ENCODE results near the gene ADGRA1. TPM values are rescaled to one million over a fixed set of nuclear protein-coding genes. Genes with fewer than 3 reads are reported as not detected.
A peak's percentile ranks its signal among the peaks of the same experiment; 100 is the strongest.

The ADGRA1 gene
- total and polyA plus RNA-seq, 5 donors = 0.02 to 0.14 TPM; not detected in 3

DNA sequence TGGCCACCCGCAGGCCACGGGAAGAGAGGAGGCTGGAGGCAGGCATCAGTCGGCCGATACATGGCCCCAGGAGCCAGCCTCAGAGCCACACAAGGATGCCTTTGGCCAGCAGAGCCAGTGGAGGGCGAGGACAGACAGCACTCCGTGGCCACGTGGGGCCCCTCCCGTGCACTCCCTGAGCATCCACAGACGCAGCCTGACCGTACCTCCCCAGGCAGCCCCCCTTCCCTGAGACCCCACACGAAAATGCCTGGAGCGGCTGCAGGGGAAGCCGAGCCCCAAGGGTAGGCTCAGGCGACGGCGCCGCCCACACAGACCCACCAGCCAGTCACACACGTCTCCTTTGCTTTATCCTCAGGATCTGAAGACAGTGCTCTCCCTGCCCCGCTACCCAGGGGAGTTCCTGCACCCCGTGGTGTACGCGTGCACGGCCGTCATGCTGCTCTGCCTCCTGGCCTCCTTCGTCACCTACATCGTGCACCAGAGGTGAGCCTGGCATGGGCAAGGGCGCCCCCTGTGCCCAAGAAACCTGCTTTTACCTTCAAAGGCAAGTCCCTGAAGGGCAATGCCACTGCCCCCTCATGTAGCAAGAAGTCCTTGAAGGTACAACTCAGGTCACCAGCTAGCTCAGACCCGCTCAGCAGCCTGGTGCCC, 9.0 kb downstream of the ADGRA1 start:
- Histone ChIP-seq H3K9me3 (ENCODE audit: control insufficient read depth, low read length) (no peaks in the 10 kb centered on the region), H3K4me3 (ENCODE audit: low read length) (no peak overlapping the region), H3K27ac (ENCODE audit: low read length) (no peak overlapping the region), H3K27me3 (ENCODE audit: control insufficient read depth, insufficient read depth) (no peaks in the 10 kb centered on the region), H3K4me1 (ENCODE audit: control insufficient read depth, insufficient read depth, low read length) (no peaks in the 10 kb centered on the region)
- intact Hi-C loops (cut with DNase I) = no loop called here
- DNase-seq = peak in 2 of 3 donors; percentile 25 to 63
- ATAC-seq = no peak
- 46% methylated on average over 28 of the region's 28 CpGs for WGBS

DNA sequence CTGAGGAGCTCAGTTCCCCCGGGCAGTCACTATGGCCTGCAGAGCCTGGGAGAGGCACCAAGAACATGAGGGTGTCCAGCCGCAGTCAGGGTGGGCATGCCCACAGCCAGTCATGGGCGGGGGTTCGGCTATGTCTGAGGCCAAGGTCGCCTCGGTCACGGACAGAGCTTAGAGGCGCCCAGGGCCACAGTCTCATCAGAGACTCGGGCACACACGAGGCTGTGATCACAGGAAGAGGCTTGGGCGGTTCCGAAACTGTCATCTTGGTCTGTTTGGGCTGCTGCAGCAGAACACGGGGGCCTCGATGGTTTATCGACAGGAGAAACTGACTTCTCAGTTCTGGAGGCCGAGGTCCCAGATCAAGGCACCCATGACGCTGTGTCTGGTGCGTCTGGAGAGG, 9.7 kb downstream of the ADGRA1 start:
- no peak for ATAC-seq
- intact Hi-C loops (cut with DNase I) = no loop called here
- H3K27me3 ChIP-seq (ENCODE audit: control insufficient read depth, insufficient read depth) = no peaks in the 10 kb centered on the region
- H3K9me3 ChIP-seq (ENCODE audit: control insufficient read depth, low read length) = no peaks in the 10 kb centered on the region
- no peak overlapping the region for H3K4me3 ChIP-seq (ENCODE audit: low read length)
- peak in 1 of 3 donors; percentile 32 for DNase-seq
- H3K27ac ChIP-seq (ENCODE audit: low read length) = no peak overlapping the region
- no peaks in the 10 kb centered on the region for H3K4me1 ChIP-seq (ENCODE audit: control insufficient read depth, insufficient read depth, low read length)
- whole genome bisulfite sequencing = 82% methylated on average over 18 of the region's 18 CpGs

DNA sequence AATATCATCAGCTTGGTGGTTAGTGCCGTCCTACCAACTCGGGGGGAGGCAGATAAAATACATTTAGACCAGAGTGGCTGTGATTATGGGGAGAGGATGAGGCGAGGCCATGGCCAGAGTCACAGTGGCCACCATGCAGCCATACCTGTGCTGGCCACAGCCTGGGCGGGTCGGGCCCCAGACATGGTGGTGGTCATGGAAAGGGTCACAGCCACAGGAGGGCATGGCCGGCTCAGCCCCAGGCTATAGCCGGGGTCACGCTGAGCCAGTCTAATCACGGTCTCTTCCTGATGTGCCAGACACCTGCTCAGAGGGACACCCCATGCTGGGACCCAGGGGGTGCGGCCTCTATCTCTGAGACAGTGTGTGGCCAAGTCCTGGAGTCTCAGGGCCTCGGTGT, 10.2 kb downstream of the ADGRA1 start:
- no peaks in the 10 kb centered on the region for H3K27me3 ChIP-seq (ENCODE audit: control insufficient read depth, insufficient read depth)
- ATAC-seq (no peak), DNase-seq (peak in 1 of 3 donors; percentile 26)
- intact Hi-C loops (cut with DNase I) = no loop called here
- H3K4me3 ChIP-seq (ENCODE audit: low read length) = no peak overlapping the region
- H3K27ac ChIP-seq (ENCODE audit: low read length) = no peak overlapping the region
- no peaks in the 10 kb centered on the region for H3K4me1 ChIP-seq (ENCODE audit: control insufficient read depth, insufficient read depth, low read length)
- no peaks in the 10 kb centered on the region for H3K9me3 ChIP-seq (ENCODE audit: control insufficient read depth, low read length)
- WGBS = 78% methylated on average over 11 of the region's 11 CpGs

DNA sequence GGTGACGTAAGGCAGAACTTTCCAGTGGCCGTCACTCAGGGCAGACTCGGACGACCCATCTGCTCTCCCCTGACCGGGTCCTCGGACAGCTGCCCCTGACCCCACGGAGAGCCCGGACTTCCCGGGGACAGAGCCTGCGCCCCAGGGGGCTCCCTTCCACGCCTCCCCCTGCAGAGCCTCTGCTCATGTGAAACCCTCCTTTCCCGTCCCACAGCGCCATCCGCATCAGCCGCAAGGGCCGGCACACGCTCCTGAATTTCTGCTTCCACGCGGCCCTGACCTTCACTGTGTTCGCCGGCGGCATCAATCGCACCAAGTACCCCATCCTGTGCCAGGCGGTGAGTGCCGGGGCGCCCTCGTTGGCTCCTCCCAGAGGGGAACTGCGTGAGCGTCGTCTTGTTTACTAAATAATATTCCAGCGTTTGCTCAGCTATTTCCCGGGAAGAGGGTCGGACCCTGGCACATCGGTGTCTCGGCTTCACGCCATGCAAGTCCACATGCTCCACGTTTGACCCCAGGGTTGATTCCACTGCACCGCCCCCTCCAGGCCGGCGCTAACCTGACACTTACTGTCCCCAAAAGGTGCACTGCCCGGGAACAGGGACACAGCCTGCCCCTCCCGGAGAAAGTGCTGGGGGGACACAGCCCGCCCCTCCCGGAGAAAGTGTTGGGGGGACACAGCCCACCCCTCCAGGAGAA, 10.9 kb downstream of the ADGRA1 start:
- DNase-seq (peak in 1 of 3 donors; percentile 29), ATAC-seq (no peak)
- WGBS = 72% methylated on average over 44 of the region's 44 CpGs
- H3K27me3 ChIP-seq (ENCODE audit: control insufficient read depth, insufficient read depth) = no peaks in the 10 kb centered on the region
- no peak overlapping the region for H3K27ac ChIP-seq (ENCODE audit: low read length)
- no peaks in the 10 kb centered on the region for H3K9me3 ChIP-seq (ENCODE audit: control insufficient read depth, low read length)
- no peaks in the 10 kb centered on the region for H3K4me1 ChIP-seq (ENCODE audit: control insufficient read depth, insufficient read depth, low read length)
- intact Hi-C loops (cut with DNase I) = no loop called here
- H3K4me3 ChIP-seq (ENCODE audit: low read length) = no peak overlapping the region

DNA sequence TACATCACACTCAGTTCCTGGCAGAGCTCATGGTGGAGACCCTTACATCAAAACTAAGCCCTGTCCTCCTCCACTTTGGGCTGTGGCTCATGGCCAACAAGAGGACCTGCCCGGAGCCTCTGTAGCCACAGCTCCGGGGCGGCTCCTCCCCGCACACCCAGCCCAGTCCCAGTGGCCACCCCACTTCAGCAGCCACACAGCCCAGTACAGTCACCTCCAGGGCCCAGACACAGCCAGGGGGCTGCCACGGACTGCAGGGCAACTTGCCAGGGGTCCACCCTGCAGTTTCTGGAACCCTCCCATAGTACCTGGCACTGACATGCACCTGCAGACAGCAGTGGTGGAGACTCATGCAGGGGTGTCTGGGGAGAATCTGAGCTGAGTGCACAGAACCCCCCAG, 11.8 kb downstream of the ADGRA1 start:
- DNase-seq (peak in 1 of 3 donors; percentile 22), ATAC-seq (no peak)
- no peak overlapping the region for H3K27ac ChIP-seq (ENCODE audit: low read length)
- H3K9me3 ChIP-seq (ENCODE audit: control insufficient read depth, low read length) = no peaks in the 10 kb centered on the region
- H3K4me3 ChIP-seq (ENCODE audit: low read length) = no peak overlapping the region
- H3K4me1 ChIP-seq (ENCODE audit: control insufficient read depth, insufficient read depth, low read length) = no peaks in the 10 kb centered on the region
- intact Hi-C loops (cut with DNase I) = no loop called here
- 67% methylated on average over 5 of the region's 5 CpGs for WGBS
- H3K27me3 ChIP-seq (ENCODE audit: control insufficient read depth, insufficient read depth) = no peaks in the 10 kb centered on the region

DNA sequence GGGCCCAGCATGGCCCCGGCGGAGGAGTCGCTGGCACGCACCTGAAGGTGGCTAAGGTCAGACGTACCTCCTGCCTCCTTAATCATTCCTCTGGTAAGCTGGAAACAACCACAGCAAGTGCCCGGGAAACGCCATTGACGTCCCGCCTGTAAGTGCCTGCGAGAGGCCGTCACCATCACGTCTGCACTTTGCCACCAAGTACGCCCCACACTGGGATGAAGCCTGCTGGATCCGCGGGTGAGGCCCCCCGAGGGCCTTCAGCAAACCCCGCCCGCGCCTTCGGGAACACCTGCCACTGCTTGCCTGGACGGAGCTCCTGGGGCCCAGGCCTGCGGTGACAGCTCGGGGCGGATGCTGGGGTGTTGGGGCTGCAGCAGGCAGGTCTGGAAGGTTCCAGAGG, 12.5 kb downstream of the ADGRA1 start:
- peak in 2 of 3 donors; percentile 42 for DNase-seq
- no peaks in the 10 kb centered on the region for H3K4me1 ChIP-seq (ENCODE audit: control insufficient read depth, insufficient read depth, low read length)
- no peaks in the 10 kb centered on the region for H3K9me3 ChIP-seq (ENCODE audit: control insufficient read depth, low read length)
- no peaks in the 10 kb centered on the region for H3K27me3 ChIP-seq (ENCODE audit: control insufficient read depth, insufficient read depth)
- no peak for ATAC-seq
- no peak overlapping the region for H3K4me3 ChIP-seq (ENCODE audit: low read length)
- intact Hi-C loops (cut with DNase I) = no loop called here
- WGBS = 78% methylated on average over 24 of the region's 24 CpGs
- no peak overlapping the region for H3K27ac ChIP-seq (ENCODE audit: low read length)

DNA sequence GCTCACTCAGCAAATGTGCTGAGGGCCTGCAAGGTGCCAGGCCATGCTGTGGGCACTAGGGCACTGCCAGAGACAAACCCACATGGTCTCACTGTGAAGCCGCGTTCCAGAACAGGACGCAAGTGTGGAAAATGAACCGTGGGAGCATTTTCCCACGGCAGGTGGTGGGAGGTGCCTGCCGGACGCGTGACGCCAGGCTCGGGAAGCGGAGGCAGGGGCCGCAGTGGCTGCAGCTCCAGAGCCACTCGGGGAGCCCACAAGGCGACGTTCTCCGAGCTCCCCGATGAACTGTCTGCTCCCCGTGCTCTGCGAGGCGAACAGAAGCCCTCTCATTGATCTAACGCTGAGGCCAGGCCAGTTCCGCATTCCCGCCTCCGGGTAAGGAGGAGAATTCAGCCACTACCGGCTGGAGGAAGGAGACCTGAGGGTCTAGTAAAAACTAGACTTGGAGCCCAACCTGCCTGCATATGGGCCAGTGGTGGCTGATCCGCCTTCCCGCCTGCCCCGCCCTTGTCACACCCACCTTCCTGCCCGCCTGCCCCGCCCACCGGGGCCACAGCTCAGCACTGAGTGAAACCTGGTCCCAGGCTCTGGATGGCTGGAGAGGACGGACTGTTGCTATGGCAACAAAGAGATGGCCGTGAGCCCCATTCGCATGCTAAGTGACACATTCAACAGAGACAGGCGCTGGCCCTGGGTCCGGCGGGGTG, 13.1 kb downstream of the ADGRA1 start:
- Histone ChIP-seq H3K27ac (ENCODE audit: low read length) (no peak overlapping the region), H3K27me3 (ENCODE audit: control insufficient read depth, insufficient read depth) (no peaks in the 10 kb centered on the region), H3K9me3 (ENCODE audit: control insufficient read depth, low read length) (no peaks in the 10 kb centered on the region), H3K4me3 (ENCODE audit: low read length) (no peak overlapping the region), H3K4me1 (ENCODE audit: control insufficient read depth, insufficient read depth, low read length) (no peaks in the 10 kb centered on the region)
- DNase-seq (peak in 2 of 3 donors; percentile 23 to 35), ATAC-seq (peak in 1 of 2 donors; percentile 49)
- intact Hi-C loops (cut with DNase I) = no loop called here
- 19% methylated on average over 37 of the region's 37 CpGs for WGBS

DNA sequence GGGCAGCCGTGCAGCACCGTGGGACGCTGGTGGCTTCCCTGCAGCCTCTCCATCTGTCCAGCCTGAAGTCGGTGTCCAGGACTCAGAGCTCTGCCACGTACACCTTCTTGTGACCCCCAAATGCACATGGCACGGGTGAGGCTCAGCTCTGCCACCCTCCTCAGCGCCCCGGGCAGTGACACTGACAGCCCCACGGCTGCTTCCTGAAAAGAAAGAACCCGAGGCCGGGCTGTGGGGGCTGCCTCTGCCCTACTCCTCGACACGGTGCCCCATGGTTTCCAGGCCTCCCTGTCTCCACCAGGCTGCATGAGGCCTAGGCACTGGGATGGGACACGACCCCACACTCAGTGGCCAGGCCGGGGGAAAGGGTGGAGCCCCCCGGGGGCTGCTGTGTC, 13.7 kb downstream of the ADGRA1 start:
- ATAC-seq (no peak), DNase-seq (peak in 2 of 3 donors; percentile 13 to 27)
- H3K4me1 ChIP-seq (ENCODE audit: control insufficient read depth, insufficient read depth, low read length) = no peaks in the 10 kb centered on the region
- no peaks in the 10 kb centered on the region for H3K9me3 ChIP-seq (ENCODE audit: control insufficient read depth, low read length)
- H3K27me3 ChIP-seq (ENCODE audit: control insufficient read depth, insufficient read depth) = no peaks in the 10 kb centered on the region
- no peak overlapping the region for H3K27ac ChIP-seq (ENCODE audit: low read length)
- WGBS = 28% methylated on average over 16 of the region's 16 CpGs
- no peak overlapping the region for H3K4me3 ChIP-seq (ENCODE audit: low read length)
- intact Hi-C loops (cut with DNase I) = no loop called here

DNA sequence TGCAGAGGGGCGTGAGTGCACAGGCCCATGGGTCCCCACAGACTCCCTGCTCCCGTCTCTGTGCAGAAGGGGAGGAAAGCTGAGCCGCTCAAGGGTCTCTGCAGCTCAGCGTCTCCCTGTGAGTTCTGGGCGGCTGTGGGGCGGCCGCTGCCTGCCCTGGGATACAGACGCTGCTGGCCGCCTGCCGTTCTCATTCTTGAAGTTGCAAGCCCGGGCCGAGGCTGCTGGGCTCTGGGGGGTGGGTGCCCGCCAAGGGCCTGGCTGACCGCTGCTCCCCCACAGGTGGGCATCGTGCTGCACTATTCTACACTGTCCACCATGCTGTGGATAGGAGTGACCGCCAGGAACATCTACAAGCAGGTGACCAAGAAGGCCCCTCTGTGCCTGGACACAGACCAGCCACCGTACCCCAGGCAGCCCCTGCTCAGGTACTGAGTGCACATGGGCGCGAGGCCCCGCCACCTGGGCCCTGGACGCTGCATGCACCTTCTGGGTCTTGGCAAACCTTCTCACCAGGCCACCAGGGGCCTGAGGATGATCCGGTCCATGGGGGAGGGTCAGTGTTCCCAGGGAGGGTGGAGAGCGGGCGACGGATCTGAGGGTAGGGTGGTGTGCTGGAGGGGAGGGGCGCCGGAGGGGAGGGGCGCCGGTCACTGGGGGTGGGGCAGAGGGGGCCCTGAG, 14.8 kb downstream of the ADGRA1 start:
- WGBS = 72% methylated on average over 29 of the region's 29 CpGs
- ATAC-seq (no peak), DNase-seq (peak in 2 of 3 donors; percentile 29 to 49)

DNA sequence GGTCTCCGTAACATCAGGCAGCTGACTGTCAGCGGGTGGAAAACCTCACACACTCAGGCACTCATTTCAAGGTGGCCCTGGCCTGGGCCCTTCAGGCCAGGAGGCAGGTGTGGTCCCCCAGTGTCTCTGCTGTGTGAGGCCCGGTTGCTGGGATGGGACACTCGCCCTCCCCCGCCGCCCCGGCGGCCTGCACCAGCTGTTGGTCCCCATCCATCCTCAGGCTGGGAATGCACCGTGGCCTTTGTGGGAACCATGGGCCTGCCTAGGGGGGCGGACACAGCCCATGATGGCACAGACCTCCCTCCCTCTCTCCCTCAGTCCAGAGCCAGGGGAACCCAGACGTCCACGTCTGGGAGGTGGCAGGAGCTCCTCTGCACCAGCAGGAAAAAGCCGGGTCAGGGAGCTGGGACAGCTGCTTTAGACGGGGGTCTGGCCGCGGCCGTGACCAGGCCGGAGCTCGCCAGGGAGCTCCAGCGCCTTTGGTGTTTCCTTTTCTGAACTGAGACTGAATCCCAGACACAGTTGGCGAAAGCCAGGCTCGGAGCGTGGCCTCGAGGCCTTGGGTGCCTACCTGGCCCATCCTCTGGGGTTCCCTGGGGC, 15.7 kb downstream of the ADGRA1 start:
- intact Hi-C loops (cut with DNase I) = no loop called here
- ATAC-seq (no peak), DNase-seq (peak in 1 of 3 donors; percentile 22)
- WGBS = 81% methylated on average over 24 of the region's 24 CpGs
- Histone ChIP-seq H3K27me3 (ENCODE audit: control insufficient read depth, insufficient read depth) (no peaks in the 10 kb centered on the region), H3K4me3 (ENCODE audit: low read length) (no peak overlapping the region), H3K9me3 (ENCODE audit: control insufficient read depth, low read length) (peaks cover 2% of the 10 kb centered on the region), H3K4me1 (ENCODE audit: control insufficient read depth, insufficient read depth, low read length) (no peaks in the 10 kb centered on the region), H3K27ac (ENCODE audit: low read length) (no peak overlapping the region)

More for the DNA sequence above, 14.8 kb downstream of the ADGRA1 start:
- H3K4me3 ChIP-seq (ENCODE audit: low read length) = no peak overlapping the region
- no peaks in the 10 kb centered on the region for H3K4me1 ChIP-seq (ENCODE audit: control insufficient read depth, insufficient read depth, low read length)
- H3K27me3 ChIP-seq (ENCODE audit: control insufficient read depth, insufficient read depth) = no peaks in the 10 kb centered on the region
- no peak overlapping the region for H3K27ac ChIP-seq (ENCODE audit: low read length)
- intact Hi-C loops (cut with DNase I) = no loop called here
- no peaks in the 10 kb centered on the region for H3K9me3 ChIP-seq (ENCODE audit: control insufficient read depth, low read length)

Measured in right cardiac atrium (tissue), 5 donors.